Measurements from ENCODE around the gene OR1J2.
"Not testable (repeated sequence)": the region's sequence is repeated elsewhere in the genome, so short reads cannot be mapped to it uniquely, and the experiment has no call there.

Gene OR1J2

GRCh38 chr9:122518226-122518625 lies 7.6 kb downstream of the OR1J2 start:
- no peak for TF ChIP-seq JUND (IDR thresholded peaks at IDR 0.05; ENCODE audit: low read depth)
- DNase-seq (ENCODE audit: low read depth in 1 of 2, low spot score in 1 of 2), result no peak
- in situ Hi-C loops (cut with HindIII; ENCODE audit: low pct_unique_long_range_greater_than_20kb, low sequenced_read_pairs), result no loop called here

GRCh38 chr9:122518841-122519240 lies 8.2 kb downstream of the OR1J2 start, which contains the start of gene OR1J4:
OR1J4 (plus strand) TSS chr9:122519141; CDS start chr9:122519141, 0 bp downstream.
- DNase-seq (ENCODE audit: low read depth in 1 of 2, low spot score in 1 of 2), result no peak
- in situ Hi-C loops (cut with HindIII; ENCODE audit: low pct_unique_long_range_greater_than_20kb, low sequenced_read_pairs), result no loop called here
- no peak for TF ChIP-seq JUND (IDR thresholded peaks at IDR 0.05; ENCODE audit: low read depth)

- no peak for TF ChIP-seq JUND (IDR thresholded peaks at IDR 0.05; ENCODE audit: low read depth)
- DNase-seq (ENCODE audit: low read depth in 1 of 2, low spot score in 1 of 2), result no peak
- in situ Hi-C loops (cut with HindIII; ENCODE audit: low pct_unique_long_range_greater_than_20kb, low sequenced_read_pairs), result no loop called here
These were observed 8.8 kb downstream of the OR1J2 start for GRCh38 chr9:122519376-122519775.

DNA sequence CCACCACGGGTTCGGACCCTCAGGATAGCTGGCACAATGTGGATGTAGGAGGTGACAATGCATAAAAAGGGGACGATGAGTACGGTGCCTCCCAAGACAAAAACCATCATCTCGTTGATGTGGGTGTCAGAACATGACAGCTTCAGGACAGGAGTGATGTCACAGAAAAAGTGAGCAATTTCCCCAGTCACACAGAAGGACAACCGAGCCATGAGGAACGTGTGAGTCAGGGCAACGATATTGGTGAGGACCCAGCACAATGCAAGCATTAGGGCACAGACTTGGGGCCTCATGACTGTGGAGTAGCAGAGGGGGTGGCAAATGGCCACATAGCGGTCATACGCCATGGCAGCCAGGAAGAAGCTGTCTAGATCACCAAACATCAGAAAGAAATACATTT lies 16.0 kb downstream of the OR1J2 start:
- in situ Hi-C loops (cut with HindIII; ENCODE audit: low pct_unique_long_range_greater_than_20kb, low sequenced_read_pairs), result no loop called here
- DNase-seq (ENCODE audit: low read depth in 1 of 2, low spot score in 1 of 2), result no peak
- TF ChIP-seq JUND (IDR thresholded peaks at IDR 0.05; ENCODE audit: low read depth), result no peak

DNA sequence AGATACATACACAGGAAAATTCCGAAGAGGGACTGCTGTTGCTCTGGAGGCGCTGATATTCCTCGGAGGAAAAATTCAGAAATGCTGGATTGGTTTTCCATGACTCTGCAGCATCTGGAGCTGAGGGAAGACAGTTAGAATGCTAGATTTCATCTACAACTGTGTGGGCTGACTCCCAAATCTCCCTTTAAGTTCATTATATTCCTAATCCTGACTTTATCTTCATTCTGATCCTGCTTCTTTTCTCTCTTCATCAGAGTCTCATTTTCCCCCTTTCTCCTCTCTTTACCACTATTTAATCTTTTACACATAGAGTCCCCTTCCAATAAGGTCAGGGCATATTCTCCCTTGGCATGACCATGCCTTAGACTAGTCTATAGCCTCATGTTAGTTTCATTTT lies 16.6 kb downstream of the OR1J2 start, which contains the start of gene OR1N1:
Gene OR1N1, minus strand, starts transcription at position 101 of the 400 bp plus-strand sequence. Its CDS starts 0 bp downstream, at position 101.
- TF ChIP-seq JUND (IDR thresholded peaks at IDR 0.05; ENCODE audit: low read depth), result no peak
- no peak for DNase-seq (ENCODE audit: low read depth in 1 of 2, low spot score in 1 of 2)
- in situ Hi-C loops (cut with HindIII; ENCODE audit: low pct_unique_long_range_greater_than_20kb, low sequenced_read_pairs), result no loop called here

GRCh38 chr9:122531157-122531556 lies 20.6 kb downstream of the OR1J2 start:
- in situ Hi-C loops (cut with HindIII; ENCODE audit: low pct_unique_long_range_greater_than_20kb, low sequenced_read_pairs); DNase-seq (ENCODE audit: low read depth in 1 of 2, low spot score in 1 of 2): not testable (repeated sequence)

DNA sequence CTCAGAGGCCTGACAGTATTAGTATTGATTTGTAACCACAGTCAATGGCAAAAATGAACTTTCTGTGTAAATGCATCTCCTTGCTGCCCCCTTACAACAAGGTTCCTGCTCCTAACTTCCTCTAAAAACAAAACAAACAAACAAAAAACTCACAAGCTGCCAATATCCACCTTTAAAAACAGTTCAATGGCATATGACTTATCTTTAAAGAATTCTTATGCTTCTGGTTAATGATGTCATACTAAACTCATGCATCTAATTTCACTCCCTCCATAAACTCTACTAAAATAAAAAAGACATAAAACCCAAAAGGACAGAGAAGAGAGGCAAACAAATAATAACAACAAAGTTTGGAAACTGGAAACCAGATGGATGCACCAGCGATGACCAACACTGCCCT lies 25.5 kb downstream of the OR1J2 start:
- in situ Hi-C loops (cut with HindIII; ENCODE audit: low pct_unique_long_range_greater_than_20kb, low sequenced_read_pairs), result no loop called here
- no peak for DNase-seq (ENCODE audit: low read depth in 1 of 2, low spot score in 1 of 2)
- TF ChIP-seq JUND (IDR thresholded peaks at IDR 0.05; ENCODE audit: low read depth), result no peak

- in situ Hi-C loops (cut with HindIII; ENCODE audit: low pct_unique_long_range_greater_than_20kb, low sequenced_read_pairs); DNase-seq (ENCODE audit: low read depth in 1 of 2, low spot score in 1 of 2): not testable (repeated sequence)
These were observed 26.5 kb downstream of the OR1J2 start for GRCh38 chr9:122537066-122537465.

GRCh38 chr9:122538757-122539156 lies 28.2 kb downstream of the OR1J2 start:
- TF ChIP-seq JUND (IDR thresholded peaks at IDR 0.05; ENCODE audit: low read depth), result no peak
- DNase-seq (ENCODE audit: low read depth in 1 of 2, low spot score in 1 of 2), result no peak
- in situ Hi-C loops (cut with HindIII; ENCODE audit: low pct_unique_long_range_greater_than_20kb, low sequenced_read_pairs), result no loop called here

DNA sequence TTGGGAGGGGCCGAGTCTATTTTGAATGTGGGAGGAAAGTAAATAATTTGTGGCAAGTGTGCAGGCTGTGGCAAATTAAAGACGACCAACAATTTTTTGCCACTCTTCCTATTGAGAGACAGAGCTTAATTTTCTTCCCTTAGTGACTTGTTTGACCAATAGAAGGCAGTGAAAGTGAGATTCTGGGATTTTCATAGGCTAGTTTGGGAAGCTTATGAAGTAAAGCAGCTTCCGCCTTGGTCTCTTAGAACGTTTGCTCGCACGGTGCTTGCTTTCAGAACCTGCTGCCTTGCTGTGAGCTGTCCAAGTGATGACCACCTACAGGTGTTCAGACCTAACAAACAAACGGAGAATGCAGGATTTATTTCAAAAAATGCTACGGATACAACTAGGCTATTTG lies 35.6 kb downstream of the OR1J2 start:
- TF ChIP-seq JUND (IDR thresholded peaks at IDR 0.05; ENCODE audit: low read depth), result no peak
- peak; percentile 55 to 80 for DNase-seq (ENCODE audit: low read depth in 1 of 2, low spot score in 1 of 2)

GRCh38 chr9:122551371-122551770 lies 40.8 kb downstream of the OR1J2 start:
- in situ Hi-C loops (cut with HindIII; ENCODE audit: low pct_unique_long_range_greater_than_20kb, low sequenced_read_pairs), result no loop called here

More for the DNA sequence above, 35.6 kb downstream of the OR1J2 start:
- in situ Hi-C loops (cut with HindIII; ENCODE audit: low pct_unique_long_range_greater_than_20kb, low sequenced_read_pairs), result no loop called here

DNA sequence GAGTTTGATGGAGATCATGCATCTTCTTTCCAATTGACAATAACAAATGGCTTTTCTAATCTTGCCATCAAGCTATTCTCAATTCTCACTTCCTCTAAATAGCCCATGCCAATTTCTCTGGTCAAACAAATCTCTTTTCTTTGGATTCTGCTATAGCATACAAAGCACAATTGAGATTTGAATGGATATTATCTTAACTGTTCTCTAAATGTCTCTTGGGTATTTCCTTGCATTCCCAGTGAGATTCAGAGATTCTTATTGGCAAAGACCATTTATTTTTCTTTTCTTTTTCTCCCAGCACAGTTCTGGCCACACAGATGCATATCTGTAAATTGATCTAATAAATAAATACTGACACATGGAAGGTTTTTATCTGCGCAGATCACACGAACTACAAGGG lies 42.2 kb downstream of the OR1J2 start, which contains the start of gene OR1N2:
Gene OR1N2, plus strand, starts transcription at position 301 of the 400 bp plus-strand sequence. CDS start 100 bp downstream, outside the sequence.
- in situ Hi-C loops (cut with HindIII; ENCODE audit: low pct_unique_long_range_greater_than_20kb, low sequenced_read_pairs), result no loop called here
- DNase-seq (ENCODE audit: low read depth in 1 of 2, low spot score in 1 of 2), result no peak
- no peak for TF ChIP-seq JUND (IDR thresholded peaks at IDR 0.05; ENCODE audit: low read depth)

More at GRCh38 chr9:122551371-122551770, 40.8 kb downstream of the OR1J2 start:
- no peak for TF ChIP-seq JUND (IDR thresholded peaks at IDR 0.05; ENCODE audit: low read depth)
- DNase-seq (ENCODE audit: low read depth in 1 of 2, low spot score in 1 of 2), result no peak
